Fibroblast of the aortic adventitia (primary cell): ENCODE data around the gene SEMA3C. TPM values are rescaled to one million over a fixed set of nuclear protein-coding genes. Genes with fewer than 3 reads are reported as not detected.
"Not testable (repeated sequence)": the region's sequence is repeated elsewhere in the genome, so short reads cannot be mapped to it uniquely, and the experiment has no call there.

Experiments used
- DNase-seq: peaks from one replicate; pipeline ENCODE4 v3.0.0-alpha.2; 2010; ENCODE audit warnings: low read depth
- H3K4me3 ChIP-seq: 2 replicates; pipeline ENCODE4 v1.5.1; 2011; ENCODE audit warnings: low read depth, mild to moderate bottlenecking, control low read depth, low read length, moderate library complexity
- total RNA-seq: library from RNA; depleted of rRNA; stranded (reverse); fragments of >200 nt; gene quantifications from 2 replicates; pipeline ENCODE4 v1.2.3, GENCODE V29; 2012; ENCODE audit warnings: low replicate concordance
- TF ChIP-seq, protein P1 (sequence below): IDR thresholded peaks from 2 replicates; pipeline ENCODE4 v1.5.1; 2011; ENCODE audit warnings: mild to moderate bottlenecking, low read length, control low read depth, inconsistent platforms; ENCODE audit not compliant: insufficient read depth

SEMA3C gene
- total RNA-seq, 1 donor: 208 TPM

- TF ChIP-seq, protein P1, sequence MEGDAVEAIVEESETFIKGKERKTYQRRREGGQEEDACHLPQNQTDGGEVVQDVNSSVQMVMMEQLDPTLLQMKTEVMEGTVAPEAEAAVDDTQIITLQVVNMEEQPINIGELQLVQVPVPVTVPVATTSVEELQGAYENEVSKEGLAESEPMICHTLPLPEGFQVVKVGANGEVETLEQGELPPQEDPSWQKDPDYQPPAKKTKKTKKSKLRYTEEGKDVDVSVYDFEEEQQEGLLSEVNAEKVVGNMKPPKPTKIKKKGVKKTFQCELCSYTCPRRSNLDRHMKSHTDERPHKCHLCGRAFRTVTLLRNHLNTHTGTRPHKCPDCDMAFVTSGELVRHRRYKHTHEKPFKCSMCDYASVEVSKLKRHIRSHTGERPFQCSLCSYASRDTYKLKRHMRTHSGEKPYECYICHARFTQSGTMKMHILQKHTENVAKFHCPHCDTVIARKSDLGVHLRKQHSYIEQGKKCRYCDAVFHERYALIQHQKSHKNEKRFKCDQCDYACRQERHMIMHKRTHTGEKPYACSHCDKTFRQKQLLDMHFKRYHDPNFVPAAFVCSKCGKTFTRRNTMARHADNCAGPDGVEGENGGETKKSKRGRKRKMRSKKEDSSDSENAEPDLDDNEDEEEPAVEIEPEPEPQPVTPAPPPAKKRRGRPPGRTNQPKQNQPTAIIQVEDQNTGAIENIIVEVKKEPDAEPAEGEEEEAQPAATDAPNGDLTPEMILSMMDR: no peak
- H3K4me3 ChIP-seq: no peak overlapping the region
- DNase-seq: peak; percentile 57
Measured at GRCh38 chr7:80932536-80932935, 13.7 kb upstream of the SEMA3C start.

DNA sequence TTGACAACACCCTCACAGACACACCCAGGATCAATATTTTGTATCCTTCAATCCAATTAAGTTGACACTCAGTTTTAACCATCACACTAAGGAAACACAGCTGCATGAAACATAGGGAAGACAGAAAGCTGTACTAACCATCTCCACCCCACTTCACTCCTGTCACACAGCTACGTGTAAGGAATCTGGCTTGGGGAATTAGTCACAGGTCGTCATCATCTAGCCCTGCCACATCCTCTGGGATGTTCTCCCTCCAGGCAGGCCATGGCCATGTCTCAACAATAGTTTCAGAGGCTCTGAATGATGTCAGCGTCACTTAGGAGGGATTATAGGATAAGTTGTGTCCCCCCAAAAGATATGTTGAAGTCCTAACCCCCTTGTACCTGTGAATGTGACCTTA, 10.8 kb upstream of the SEMA3C start:
- no peak overlapping the region for H3K4me3 ChIP-seq
- no peak for DNase-seq
- TF ChIP-seq, protein P1: no peak

GRCh38 chr7:80926955-80927354, 8.1 kb upstream of the SEMA3C start:
- not testable (repeated sequence) for DNase-seq, H3K4me3 ChIP-seq

DNA sequence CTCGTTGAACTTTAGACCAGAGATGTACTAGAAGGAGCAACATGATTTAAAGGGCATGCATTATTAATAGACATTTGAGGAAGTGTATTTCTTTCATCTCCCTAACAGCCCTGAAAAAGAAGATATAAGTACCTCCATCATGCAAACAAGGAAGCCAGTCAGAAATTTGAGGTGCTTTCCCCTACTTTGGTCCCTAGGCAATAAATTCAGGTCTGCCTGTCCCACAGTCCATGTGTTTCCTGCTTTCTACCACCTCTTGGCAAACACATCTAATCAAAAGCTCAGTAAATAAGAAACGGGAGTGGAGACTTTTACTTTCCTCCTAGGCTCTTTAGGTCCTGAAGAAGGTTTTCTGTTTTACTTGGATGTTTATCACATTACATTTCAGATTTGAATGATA, 5.2 kb upstream of the SEMA3C start:
- DNase-seq: no peak
- TF ChIP-seq, protein P1: no peak
- H3K4me3 ChIP-seq: no peak overlapping the region

GRCh38 chr7:80923211-80923612, 4.4 kb upstream of the SEMA3C start:
- no peak for DNase-seq
- TF ChIP-seq, protein P1: no peak

DNA sequence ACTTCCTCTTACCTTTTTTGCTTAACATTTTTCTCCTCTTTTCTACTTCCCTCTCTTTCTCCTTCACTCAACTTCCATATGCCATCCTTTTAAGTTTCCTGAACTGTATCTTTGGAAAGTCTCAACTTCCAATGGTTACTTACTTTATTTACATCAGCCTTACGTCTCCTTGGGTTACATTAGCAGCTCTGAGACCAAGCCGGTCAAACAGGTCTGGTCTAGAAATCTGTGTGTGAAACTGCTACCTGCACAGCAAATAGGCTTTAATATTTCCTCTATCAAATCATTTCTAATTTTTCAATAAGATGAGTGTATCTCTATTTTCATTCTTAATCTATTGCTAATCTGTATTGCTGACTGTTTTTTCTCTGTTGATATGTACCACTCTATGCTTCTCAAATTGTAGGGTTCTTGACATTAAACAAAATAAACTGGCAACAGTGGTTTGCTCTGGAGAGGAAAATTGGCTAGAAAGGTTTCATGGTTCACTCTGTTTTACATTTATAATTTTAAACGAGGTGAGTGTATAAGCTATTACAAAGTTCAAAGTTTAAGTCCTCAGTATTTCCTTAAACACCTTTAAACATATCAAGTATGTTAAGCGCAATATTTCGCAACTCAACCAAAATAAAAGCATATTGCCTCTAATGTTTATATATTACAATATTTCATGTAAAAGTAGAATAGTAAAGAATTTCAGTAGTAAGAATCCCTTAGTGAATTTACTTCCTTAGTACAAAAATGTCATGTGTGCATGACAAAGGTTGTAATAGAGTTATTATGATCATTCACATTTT, 3.6 kb upstream of the SEMA3C start:
- H3K4me3 ChIP-seq: no peak overlapping the region
- TF ChIP-seq, protein P1: no peak
- no peak for DNase-seq

More at GRCh38 chr7:80923211-80923612, 4.4 kb upstream of the SEMA3C start:
- H3K4me3 ChIP-seq: no peak overlapping the region

DNA sequence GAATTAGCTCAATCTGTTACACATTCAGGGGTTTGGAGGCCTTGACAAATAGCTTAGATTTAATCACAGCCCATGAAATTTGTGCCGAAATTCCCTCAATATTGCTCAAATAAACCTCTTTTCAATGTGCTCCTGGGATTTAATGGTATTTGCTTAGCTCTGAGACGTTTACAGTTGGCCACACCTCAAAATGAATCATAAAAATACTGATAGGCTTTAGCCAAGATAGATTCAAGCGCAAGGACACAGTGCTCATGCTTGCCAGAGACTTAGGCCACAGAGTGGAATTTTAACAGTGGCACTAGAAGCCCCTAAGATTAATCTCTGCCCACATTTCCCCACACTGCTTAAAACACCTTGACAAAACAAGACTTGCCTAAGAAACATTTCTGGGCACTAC, 2.3 kb upstream of the SEMA3C start:
- no peak overlapping the region for H3K4me3 ChIP-seq
- DNase-seq: peak; percentile 74
- TF ChIP-seq, protein P1: no peak
